Fibroblast of skin of back (primary cell): ENCODE results near the gene COBL.

Experiments
- DNase-seq: peaks from one replicate; pipeline ENCODE4 v3.0.0-alpha.2; 2013

Gene COBL

GRCh38 chr7:51249187-51249945 is 67.2 kb downstream of the COBL start:
- no peak for DNase-seq

DNA sequence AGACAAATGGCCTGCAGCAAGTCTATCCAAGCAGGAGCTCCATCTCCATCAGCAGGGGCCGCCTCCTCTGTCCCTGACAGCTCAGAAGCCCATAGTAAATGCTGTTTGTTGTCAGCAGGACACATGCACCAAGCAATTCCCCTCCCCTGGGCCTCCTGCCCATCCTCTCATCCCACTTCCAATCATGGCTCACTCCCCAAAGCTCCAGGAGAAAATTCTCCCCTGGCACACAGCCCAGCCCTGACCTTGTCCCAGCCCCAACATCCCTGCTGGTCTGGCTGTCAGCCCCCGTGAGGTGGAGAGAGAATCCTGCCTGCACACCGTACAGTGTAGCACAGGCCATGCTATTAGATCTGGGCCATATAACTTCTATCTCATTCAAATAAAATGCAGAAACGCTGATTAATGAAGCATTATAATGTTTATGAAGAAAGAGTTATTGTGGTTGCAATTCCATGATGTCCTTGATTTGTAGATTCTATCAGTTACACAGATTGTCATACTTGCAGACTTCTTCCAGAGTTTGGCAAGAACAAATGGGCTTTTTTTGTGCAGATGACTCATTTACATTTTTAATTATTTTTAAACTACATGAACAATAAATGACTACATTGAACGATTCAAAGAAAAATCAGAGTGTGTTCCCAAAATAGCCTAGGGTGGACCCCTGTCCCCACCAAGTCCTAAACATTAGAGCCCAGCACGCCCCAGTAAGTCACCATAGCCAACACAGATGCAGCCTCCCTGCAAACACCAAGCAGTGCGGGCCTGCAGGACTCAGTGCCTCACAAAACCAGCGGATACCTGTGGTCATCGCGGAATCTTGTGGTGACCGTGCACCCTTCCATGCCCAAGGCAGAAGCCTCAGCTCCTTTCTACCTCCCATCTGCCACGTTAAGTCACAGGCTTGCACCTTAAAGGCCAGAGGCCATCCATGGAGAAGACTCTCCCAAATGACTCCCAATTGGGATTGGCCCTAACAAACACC is 70.1 kb downstream of the COBL start:
- no peak for DNase-seq

DNA sequence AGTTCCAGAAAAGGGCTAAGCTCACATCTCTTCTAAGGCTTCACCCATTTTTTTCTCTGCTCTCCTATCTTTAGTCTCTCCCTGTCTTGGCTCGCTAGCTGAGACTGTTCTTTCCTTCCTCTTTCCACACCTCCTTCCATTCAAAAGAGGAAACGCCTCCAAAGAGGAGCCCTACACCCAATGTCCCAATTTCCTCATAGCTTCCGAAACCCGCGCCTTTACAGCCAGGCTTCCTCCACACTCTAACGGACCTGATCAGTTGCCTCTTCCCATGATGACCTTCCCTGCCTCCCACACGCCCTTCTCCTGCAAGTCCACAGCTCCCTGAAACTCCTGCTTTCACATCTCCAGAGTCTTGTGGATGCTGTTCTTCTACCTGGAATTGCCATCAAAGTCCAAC is 71.7 kb downstream of the COBL start:
- DNase-seq: no peak

DNA sequence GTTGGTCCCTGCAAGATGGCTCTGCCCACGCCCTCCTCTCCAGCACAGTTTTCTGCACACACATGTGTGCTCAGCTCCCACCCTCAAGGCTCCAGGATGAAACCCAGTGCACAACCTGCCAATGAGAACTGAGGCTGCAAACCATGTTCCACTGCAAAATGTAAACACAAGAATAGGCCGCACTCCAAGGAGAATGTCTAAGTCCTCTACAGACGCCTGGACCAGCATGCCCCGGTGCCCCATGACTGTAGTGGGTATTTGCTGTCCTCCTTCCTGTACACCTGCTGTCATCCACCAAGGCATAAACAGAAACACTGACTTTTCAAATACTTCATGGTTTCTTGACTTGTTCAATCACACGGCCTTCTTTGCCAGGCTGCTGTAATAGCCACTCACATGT is 72.6 kb downstream of the COBL start:
- no peak for DNase-seq

DNA sequence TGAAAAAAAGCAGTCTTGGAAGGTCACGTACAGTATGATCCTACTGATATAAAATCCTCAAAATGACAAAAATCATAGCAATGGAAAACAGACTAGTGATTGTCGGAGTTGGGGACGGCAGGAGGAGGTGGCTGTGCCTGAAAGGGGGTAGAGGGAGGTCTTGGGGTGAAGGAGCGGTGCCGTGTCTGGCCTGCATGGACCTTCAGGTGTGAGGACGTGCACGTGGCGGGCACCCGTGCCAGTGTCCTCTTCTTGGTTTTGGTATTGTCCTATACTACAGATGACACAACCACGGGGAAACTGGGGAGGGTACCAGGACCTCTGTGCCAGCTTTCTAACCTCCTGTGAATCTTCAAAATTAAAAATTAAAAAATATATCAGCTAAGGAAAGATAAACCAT is 73.0 kb downstream of the COBL start:
- DNase-seq: no peak

GRCh38 chr7:51242881-51243518 is 73.6 kb downstream of the COBL start:
- no peak for DNase-seq

- no peak for DNase-seq
Observed at GRCh38 chr7:51242007-51242691, 74.5 kb downstream of the COBL start.

DNA sequence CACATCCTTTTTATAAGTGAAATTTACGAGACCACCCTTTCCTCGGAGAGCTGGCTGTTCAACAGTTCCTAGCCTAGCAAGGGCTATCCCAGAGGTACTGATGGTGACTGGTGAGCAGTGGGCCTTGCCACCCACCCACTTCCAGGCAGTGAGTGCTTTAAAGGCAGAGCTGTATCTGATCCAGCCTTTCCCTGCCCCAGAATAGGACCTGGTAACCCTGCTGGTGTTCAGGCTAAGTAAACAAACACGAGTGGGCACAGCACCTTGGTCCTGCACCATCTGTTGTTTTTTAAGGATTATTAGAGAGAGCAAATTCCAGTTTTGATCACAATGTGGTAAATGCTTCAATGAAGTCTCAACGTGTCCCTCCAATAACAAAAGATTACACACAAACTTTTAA is 75.7 kb downstream of the COBL start:
- DNase-seq: no peak

DNA sequence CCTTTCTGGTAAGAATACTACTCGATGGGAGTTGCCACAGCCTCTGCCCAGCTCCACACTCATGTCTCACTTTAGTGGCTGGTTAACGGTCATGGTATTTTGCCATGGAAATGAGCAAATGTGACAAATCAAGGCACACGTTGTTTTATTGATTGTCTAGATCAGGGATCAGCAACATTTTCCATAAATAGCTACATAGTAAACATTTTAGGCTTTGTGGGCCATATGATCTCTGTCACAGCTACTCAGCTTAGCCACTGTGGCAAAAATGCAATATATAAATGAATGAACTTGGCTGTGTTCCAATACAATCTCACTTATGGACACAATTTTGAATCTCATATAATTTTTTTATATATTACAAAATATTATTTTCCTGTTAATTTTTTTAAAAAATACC is 76.9 kb downstream of the COBL start:
- no peak for DNase-seq

DNA sequence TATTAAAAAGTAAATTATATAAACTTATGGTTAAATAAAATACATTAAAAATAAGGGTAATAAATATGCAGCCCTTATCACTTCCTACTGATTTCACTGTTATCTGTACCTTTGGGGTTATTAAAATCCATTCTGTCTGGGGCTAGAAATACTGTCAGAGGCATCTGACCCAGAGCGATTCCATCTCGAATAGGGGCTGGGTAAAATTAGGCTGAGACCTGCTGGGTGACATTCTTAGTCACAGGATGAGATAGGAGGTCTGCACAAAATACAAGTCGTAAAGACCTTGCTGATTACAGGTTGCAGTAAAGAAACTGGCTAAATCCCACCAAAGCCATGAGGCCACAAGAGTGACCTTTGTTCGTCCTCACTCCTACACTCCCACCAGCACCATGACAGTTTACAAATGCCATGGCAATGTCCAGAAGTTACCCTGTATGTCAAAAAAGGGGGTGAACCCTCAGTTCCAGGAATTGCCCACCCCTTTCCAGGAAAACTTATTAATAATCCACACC is 77.6 kb downstream of the COBL start:
- DNase-seq: no peak

DNA sequence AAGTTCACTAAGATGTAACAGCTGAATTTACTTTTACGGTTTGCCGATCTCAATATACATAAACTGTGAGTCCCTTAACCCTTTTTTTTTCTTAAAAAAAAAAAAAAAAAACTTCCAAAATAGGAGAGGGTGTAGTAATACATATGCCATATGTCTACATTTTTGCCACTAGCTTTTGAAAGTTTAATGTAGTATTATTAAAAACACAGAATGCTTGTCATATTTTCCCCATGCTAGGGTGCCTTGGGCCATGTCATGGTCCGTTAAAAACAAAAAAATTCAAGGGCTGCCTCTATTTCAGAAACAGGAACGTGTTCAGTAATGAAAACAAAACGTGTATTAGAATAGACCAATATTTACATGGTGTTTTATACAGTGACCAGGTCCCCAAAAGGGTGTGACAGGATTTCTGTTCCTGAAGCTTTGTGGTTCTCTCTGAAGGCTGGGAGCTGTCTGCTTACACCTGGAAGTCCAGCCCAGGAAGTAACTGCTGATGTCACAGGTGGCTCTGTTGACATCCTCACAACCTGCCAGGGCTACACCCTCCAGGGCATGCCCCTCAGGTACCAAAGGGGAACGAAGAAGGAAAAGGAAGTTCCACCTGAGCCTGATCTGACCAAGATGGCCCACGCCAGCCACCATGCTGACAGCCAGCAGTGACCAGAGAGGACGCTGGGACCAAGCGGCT is 79.0 kb downstream of the COBL start:
- no peak for DNase-seq

- no peak for DNase-seq
Observed at GRCh38 chr7:51236470-51237132, 80.0 kb downstream of the COBL start.

DNA sequence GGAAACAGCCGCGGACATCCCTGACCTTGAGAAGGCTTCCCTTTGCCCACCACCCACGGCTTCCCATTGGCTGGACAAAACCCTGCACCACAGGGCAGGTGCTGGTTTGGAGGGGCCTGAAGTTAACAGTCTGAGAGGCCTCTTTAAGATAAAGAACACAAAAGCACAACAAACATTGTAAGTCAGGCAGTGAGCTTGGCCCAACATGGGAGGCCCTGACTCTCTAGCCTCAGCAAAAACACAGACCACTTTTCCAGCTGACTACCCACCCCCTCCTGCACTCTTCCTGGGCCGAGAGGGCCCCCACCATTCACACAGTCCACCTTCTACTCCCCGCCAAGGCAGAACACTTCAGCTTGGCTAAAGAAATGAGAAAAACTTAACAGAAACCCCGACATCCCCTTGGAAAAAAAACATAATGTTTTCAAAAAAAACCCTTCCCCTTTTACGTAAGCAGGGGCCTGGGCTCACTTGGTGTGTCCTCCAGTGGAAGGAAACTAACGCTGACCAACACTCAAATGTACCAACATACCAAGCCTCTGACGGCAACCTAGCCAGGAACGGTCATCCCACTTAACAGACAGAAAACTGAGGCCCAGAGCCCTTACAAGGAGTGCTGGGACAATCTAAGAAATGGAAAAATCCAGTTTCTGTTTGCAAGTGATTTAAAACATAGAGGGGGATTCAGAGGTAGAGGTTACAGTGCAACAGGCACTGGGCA is 80.9 kb downstream of the COBL start:
- DNase-seq: no peak

GRCh38 chr7:51234609-51235308 is 81.8 kb downstream of the COBL start:
- DNase-seq: no peak

DNA sequence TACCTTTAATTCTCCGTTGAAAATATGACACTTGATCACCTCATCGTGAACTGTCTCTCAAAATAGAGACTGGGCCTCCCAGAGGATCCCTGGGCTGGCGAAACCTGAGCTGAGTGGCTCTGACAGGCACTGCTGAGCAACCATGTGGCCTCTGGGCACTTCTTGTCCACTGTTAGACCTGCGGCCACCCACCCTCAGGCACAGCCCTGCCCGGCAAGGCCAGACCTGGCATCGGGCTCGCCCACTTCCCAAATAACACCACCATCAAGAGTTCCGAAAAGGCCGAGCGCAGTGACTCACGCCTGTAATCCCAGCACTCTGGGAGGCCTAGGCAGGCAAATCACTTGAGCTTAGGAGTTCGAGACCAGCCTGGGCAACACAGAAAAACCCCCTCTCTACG is 82.5 kb downstream of the COBL start:
- no peak for DNase-seq

DNA sequence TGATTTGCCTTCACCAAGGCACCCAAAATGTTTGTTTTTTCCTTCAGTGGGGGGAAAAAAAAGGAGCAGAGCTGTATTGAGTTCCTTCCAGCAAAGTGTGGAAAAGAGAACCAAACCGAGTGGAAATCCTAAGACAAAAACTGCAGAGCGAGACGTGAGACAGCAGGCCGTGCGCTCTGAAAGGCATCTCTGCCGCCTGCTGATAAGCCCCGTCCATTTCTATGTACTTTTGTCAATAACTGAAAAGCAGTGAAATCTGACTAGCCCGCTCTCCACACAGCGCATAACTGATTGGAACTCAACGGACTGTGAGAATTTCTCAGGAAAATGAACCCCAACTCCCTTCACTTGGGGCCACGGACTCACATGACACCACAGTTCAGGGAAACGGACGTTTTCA is 83.2 kb downstream of the COBL start:
- DNase-seq: no peak

- DNase-seq: no peak
Observed at GRCh38 chr7:51230723-51231122, 85.9 kb downstream of the COBL start.

DNA sequence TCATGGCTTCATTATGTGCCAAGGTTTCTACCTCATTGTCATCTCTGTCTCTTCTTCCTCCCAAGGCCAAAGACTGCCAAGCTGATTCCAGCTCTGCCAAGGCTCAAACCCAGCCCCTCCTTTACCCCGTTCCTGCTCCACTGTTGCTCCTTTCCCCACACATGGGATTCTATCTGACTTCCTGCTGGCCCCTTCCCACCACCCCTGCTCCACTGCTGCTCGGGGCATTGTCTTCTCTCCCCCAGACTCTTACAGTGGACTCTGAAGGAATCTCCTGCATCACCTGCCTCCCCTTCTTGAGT is 86.3 kb downstream of the COBL start:
- no peak for DNase-seq

DNA sequence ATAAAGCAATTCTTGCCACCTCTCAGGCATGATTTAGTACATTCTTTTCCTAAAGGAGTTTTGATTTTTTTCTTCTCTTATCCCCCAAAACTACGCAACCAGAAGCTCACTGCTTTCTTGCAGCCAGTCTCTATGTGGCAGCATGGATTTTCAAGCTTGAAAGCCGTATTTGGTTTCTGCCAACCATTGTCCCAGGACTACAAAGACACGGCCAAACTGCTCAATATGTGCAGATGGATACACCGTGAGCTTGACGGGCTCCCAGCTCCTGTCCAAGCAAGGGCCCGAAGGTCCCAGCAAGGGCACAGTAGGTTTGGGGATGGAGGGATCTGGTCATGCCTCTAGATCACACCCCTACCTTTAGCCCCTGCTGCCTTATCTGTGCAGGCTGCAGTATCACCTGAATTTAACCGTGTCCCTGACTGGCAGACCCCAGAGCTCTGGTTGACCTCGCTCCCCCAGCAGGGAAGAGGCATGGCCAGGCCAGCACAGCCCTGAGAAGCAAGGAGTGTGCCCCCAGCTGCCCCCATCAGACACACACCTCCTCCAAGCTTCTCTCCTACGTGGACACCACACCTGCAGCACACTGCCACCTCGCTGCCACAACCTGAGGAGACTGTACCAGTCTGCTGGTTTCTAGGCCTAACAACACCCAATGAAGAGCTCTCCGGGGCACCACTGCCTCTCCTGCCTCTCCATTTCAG is 86.8 kb downstream of the COBL start:
- no peak for DNase-seq
